Measurements from ENCODE around the gene MEIOSIN. TPM values are rescaled to one million over a fixed set of nuclear protein-coding genes. Genes with fewer than 3 reads are reported as not detected.

The MEIOSIN gene
- total and polyA plus RNA-seq, 2 of the 13 experiments (the other 11 are each of a cell fraction or from before 2014, with no cell fraction given): not detected

DNA sequence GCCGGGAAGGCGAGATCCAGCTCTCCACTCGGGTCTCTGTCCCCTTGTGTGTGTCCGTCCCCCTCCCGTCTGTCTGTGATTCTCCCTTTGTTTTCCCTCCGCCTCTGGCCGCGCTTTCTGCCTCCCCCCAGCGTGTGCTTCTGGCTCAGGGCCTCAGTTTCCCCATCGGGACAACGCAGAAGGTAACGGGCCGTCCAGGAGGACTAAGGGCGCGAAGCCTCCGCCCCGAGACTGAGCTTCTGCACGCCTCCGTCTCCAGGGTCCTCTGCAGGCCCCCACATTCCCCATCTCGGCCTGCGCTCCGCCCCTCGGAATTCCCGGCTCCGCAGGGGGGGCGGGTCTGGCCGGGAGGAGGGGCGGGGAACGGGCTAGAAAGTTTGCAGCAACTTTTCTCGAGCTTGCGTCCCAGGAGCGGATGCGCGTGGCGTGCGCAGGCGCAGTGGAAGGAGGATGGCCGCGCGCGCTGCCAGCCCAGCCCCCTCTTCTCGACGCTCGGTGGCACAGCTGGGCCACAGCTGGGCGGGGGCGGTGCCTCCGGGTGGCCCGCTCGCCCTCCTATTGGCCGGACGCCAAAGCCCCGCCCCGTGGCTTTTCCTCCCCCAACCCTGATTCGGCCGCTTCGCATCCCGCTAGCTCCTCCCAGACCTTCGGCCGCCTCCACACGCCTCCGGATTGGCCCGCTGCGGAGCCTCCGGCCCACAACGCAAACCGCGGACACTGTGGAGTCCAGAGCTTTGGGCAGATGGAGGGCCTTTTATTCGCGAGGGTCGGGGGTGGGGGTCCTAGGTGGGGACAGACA is 35.9 kb downstream of the MEIOSIN start, which contains the start of gene SIX5 (continued):
- peak; percentile 79; the same call in 1 of the 2 replicates for TF ChIP-seq ZNF747 (CRISPR knock-in tag; IDR thresholded peaks at IDR 0.05; ENCODE audit: borderline replicate concordance)
- TF ChIP-seq MYC (CRISPR knock-in tag; IDR thresholded peaks at IDR 0.05; ENCODE audit: borderline replicate concordance): peak; percentile 69
- TF ChIP-seq ZBTB7B (CRISPR knock-in tag; IDR thresholded peaks at IDR 0.05): peak; percentile 71; the same call in 1 of the 2 replicates
- TF ChIP-seq NFRKB (IDR thresholded peaks at IDR 0.05): no peak
- no peak for TF ChIP-seq ZSCAN30 (CRISPR knock-in tag; IDR thresholded peaks at IDR 0.05)
- TF ChIP-seq ERF (CRISPR knock-in tag; IDR thresholded peaks at IDR 0.05): peak; percentile 84; the same call in 1 of the 2 replicates
- TF ChIP-seq, protein P1, sequence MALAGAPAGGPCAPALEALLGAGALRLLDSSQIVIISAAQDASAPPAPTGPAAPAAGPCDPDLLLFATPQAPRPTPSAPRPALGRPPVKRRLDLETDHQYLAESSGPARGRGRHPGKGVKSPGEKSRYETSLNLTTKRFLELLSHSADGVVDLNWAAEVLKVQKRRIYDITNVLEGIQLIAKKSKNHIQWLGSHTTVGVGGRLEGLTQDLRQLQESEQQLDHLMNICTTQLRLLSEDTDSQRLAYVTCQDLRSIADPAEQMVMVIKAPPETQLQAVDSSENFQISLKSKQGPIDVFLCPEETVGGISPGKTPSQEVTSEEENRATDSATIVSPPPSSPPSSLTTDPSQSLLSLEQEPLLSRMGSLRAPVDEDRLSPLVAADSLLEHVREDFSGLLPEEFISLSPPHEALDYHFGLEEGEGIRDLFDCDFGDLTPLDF (CRISPR knock-in tag; IDR thresholded peaks at IDR 0.05): peak; percentile 85; the same call in 1 of the 2 replicates
- TF ChIP-seq ZBTB44 (CRISPR knock-in tag; IDR thresholded peaks at IDR 0.05): no peak
- TF ChIP-seq, protein P2, sequence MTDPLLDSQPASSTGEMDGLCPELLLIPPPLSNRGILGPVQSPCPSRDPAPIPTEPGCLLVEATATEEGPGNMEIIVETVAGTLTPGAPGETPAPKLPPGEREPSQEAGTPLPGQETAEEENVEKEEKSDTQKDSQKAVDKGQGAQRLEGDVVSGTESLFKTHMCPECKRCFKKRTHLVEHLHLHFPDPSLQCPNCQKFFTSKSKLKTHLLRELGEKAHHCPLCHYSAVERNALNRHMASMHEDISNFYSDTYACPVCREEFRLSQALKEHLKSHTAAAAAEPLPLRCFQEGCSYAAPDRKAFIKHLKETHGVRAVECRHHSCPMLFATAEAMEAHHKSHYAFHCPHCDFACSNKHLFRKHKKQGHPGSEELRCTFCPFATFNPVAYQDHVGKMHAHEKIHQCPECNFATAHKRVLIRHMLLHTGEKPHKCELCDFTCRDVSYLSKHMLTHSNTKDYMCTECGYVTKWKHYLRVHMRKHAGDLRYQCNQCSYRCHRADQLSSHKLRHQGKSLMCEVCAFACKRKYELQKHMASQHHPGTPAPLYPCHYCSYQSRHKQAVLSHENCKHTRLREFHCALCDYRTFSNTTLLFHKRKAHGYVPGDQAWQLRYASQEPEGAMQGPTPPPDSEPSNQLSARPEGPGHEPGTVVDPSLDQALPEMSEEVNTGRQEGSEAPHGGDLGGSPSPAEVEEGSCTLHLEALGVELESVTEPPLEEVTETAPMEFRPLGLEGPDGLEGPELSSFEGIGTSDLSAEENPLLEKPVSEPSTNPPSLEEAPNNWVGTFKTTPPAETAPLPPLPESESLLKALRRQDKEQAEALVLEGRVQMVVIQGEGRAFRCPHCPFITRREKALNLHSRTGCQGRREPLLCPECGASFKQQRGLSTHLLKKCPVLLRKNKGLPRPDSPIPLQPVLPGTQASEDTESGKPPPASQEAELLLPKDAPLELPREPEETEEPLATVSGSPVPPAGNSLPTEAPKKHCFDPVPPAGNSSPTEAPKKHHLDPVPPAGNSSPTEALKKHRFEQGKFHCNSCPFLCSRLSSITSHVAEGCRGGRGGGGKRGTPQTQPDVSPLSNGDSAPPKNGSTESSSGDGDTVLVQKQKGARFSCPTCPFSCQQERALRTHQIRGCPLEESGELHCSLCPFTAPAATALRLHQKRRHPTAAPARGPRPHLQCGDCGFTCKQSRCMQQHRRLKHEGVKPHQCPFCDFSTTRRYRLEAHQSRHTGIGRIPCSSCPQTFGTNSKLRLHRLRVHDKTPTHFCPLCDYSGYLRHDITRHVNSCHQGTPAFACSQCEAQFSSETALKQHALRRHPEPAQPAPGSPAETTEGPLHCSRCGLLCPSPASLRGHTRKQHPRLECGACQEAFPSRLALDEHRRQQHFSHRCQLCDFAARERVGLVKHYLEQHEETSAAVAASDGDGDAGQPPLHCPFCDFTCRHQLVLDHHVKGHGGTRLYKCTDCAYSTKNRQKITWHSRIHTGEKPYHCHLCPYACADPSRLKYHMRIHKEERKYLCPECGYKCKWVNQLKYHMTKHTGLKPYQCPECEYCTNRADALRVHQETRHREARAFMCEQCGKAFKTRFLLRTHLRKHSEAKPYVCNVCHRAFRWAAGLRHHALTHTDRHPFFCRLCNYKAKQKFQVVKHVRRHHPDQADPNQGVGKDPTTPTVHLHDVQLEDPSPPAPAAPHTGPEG (CRISPR knock-in tag; IDR thresholded peaks at IDR 0.05): 0 out of 2 replicates have a peak, but pooled peaks have one; percentile 71
- peak; percentile 49; the same call in 1 of the 2 replicates for TF ChIP-seq ZNF891 (CRISPR knock-in tag; IDR thresholded peaks at IDR 0.05)
- no peak for TF ChIP-seq CHD4 (IDR thresholded peaks at IDR 0.05; ENCODE audit: borderline replicate concordance, low read length)
- TF ChIP-seq POGZ (CRISPR knock-in tag; IDR thresholded peaks at IDR 0.05): peak; percentile 67; the same call in 1 of the 2 replicates
- no peak for TF ChIP-seq U2AF2 (IDR thresholded peaks at IDR 0.05; ENCODE audit: low read depth, low read length)
- TF ChIP-seq CREBL2 (CRISPR knock-in tag; IDR thresholded peaks at IDR 0.05; ENCODE audit: borderline replicate concordance): no peak
- no peak for TF ChIP-seq ZFP1 (CRISPR knock-in tag; IDR thresholded peaks at IDR 0.05)
- no peak; the same call in 1 of the 2 replicates for TF ChIP-seq ZBED4 (CRISPR knock-in tag; IDR thresholded peaks at IDR 0.05; ENCODE audit: borderline replicate concordance)

Measured in HepG2 (cell line).